IMR-90 (cell line): ENCODE results near the gene TINAGL1. TPM values are rescaled to one million over a fixed set of nuclear protein-coding genes. Genes with fewer than 3 reads are reported as not detected.

Source experiments
- ATAC-seq: fragments of 200-7000 bp; cut with Tn5 transposase; 2 replicates; pipeline ENCODE4 v1.9.1; 2020; ENCODE audit warnings: low read depth, mild to moderate bottlenecking, moderate library complexity
- BruUV-seq: library from RNA; stranded (reverse); fragments of 400-500 nt; replicated peaks from 2 replicates; lab custom pipeline; 2021; lab: Mats Ljungman, UMichigan
- CTCF ChIA-PET: fragments of 300-600 bp; formaldehyde crosslinking; extraction: SDS; loops from one replicate; lab custom pipeline; 2021; ENCODE audit warnings: antibody characterized with exemption; lab: Yijun Ruan, JAX
- POLR2A ChIA-PET: fragments of 300-600 bp; sonication (Branson Sonifier 250); formaldehyde crosslinking; loops from one replicate; lab custom pipeline; 2022; ENCODE audit warnings: antibody characterized with exemption; ENCODE audit not compliant: unreplicated experiment; lab: Charles Lee
- DNase-seq: peaks from one replicate; pipeline ENCODE4 v3.0.0; 2013
- H2AFZ ChIP-seq: replicated peaks from 2 replicates; pipeline ENCODE3; 2013; ENCODE audit warnings: low read length, mild to moderate bottlenecking; ENCODE audit not compliant: poor library complexity
- H2AK5ac ChIP-seq: 2 replicates; pipeline ENCODE4 v1.6.1; 2013; ENCODE audit warnings: low read depth, low read length, inconsistent platforms
- H2AK9ac ChIP-seq: replicated peaks from 2 replicates; pipeline ENCODE3; 2013; ENCODE audit warnings: mild to moderate bottlenecking, low read depth, low read length, moderate library complexity; ENCODE audit not compliant: poor library complexity
- H2BK120ac ChIP-seq: 2 replicates; pipeline ENCODE4 v1.6.1; 2013; ENCODE audit warnings: low read depth, low read length, inconsistent platforms
- H2BK15ac ChIP-seq: 3 replicates; pipeline ENCODE4 v1.6.1; 2013; ENCODE audit warnings: low read depth, low read length, inconsistent platforms
- H2BK20ac ChIP-seq: 2 replicates; pipeline ENCODE4 v1.6.1; 2013; ENCODE audit warnings: low read depth, mild to moderate bottlenecking, inconsistent platforms, low read length, moderate library complexity
- H2BK5ac ChIP-seq: 2 replicates; pipeline ENCODE4 v1.6.1; 2013; ENCODE audit warnings: mild to moderate bottlenecking, low read depth, low read length, inconsistent platforms; ENCODE audit not compliant: poor library complexity, severe bottlenecking
- H3K14ac ChIP-seq: replicated peaks from 2 replicates; pipeline ENCODE4 v1.6.1; 2013; ENCODE audit warnings: low read depth, low read length, inconsistent platforms
- H3K18ac ChIP-seq: 2 replicates; pipeline ENCODE4 v1.6.1; 2013; ENCODE audit warnings: low read depth, low read length, control low read depth
- H3K23ac ChIP-seq: 2 replicates; pipeline ENCODE4 v1.6.1; 2013; ENCODE audit warnings: low read depth, low read length, inconsistent platforms
- H3K27ac ChIP-seq: 2 replicates; pipeline ENCODE4 v1.5.1; 2013; ENCODE audit warnings: mild to moderate bottlenecking, control low read depth, low read length; ENCODE audit not compliant: insufficient read depth
- H3K27me3 ChIP-seq: 2 replicates; pipeline ENCODE4 v1.6.1; 2013; ENCODE audit warnings: low read length; ENCODE audit not compliant: control insufficient read depth, insufficient read depth
- H3K36me3 ChIP-seq: 2 replicates; pipeline ENCODE4 v1.6.1; 2013; ENCODE audit warnings: low read length, mixed read lengths; ENCODE audit not compliant: control insufficient read depth, insufficient read depth
- H3K4ac ChIP-seq: 2 replicates; pipeline ENCODE4 v1.6.1; 2013; ENCODE audit warnings: low read depth, low read length, inconsistent platforms
- H3K4me1 ChIP-seq: 2 replicates; pipeline ENCODE4 v1.6.1; 2013; ENCODE audit warnings: low read length, mixed read lengths; ENCODE audit not compliant: control insufficient read depth, insufficient read depth
- H3K4me2 ChIP-seq: 2 replicates; pipeline ENCODE4 v1.6.1; 2013; ENCODE audit warnings: low read depth, mild to moderate bottlenecking, control low read depth, low read length, moderate library complexity
- H3K4me3 ChIP-seq: 2 replicates; pipeline ENCODE4 v1.5.1; 2013; ENCODE audit warnings: low read depth, mild to moderate bottlenecking, control low read depth, low read length, moderate library complexity; ENCODE audit not compliant: insufficient read depth
- H3K56ac ChIP-seq: 2 replicates; pipeline ENCODE4 v1.6.1; 2013; ENCODE audit warnings: low read length, inconsistent platforms; ENCODE audit not compliant: insufficient read depth; ENCODE audit errors: extremely low read depth
- H3K79me1 ChIP-seq, 2 experiments: 2 replicates each; pipeline ENCODE4 v1.6.1; 2013; ENCODE audit warnings: low read length in 2 of 2, inconsistent platforms in 1 of 2, low read depth in 1 of 2
- H3K9ac ChIP-seq: 2 replicates; pipeline ENCODE4 v1.6.1; 2013; ENCODE audit warnings: low read depth, low read length, control low read depth
- H3K9me1 ChIP-seq: 2 replicates; pipeline ENCODE4 v1.6.1; 2013; ENCODE audit warnings: low read length, inconsistent platforms; ENCODE audit not compliant: insufficient read depth
- H3K9me3 ChIP-seq: 2 replicates; pipeline ENCODE4 v1.6.1; 2013; ENCODE audit warnings: low read length; ENCODE audit not compliant: control insufficient read depth, insufficient read depth
- H4K20me1 ChIP-seq: 2 replicates; pipeline ENCODE4 v1.6.1; 2013; ENCODE audit warnings: low read length, inconsistent platforms; ENCODE audit not compliant: insufficient read depth
- H4K5ac ChIP-seq: 2 replicates; pipeline ENCODE4 v1.6.1; 2013; ENCODE audit warnings: mild to moderate bottlenecking, low read depth, low read length, control low read depth
- H4K8ac ChIP-seq, 2 experiments: 2 replicates each; pipeline ENCODE4 v1.6.1; 2013; ENCODE audit warnings: low read depth in 2 of 2, low read length in 2 of 2, control low read depth in 1 of 2, inconsistent platforms in 1 of 2
- H4K91ac ChIP-seq: 2 replicates; pipeline ENCODE4 v1.6.1; 2013; ENCODE audit warnings: low read depth, low read length, inconsistent platforms; ENCODE audit not compliant: insufficient read depth
- BHLHE40 ChIP-seq: fragments of 150-350 bp; IDR thresholded peaks from 2 replicates; pipeline ENCODE4 v1.6.1; 2016; ENCODE audit warnings: mild to moderate bottlenecking, low read depth, low read length
- CEBPB ChIP-seq: IDR thresholded peaks from 2 replicates; pipeline ENCODE4 v1.6.1; 2012; ENCODE audit warnings: low read depth, low read length, improper control_type of control experiment
- CHD1 ChIP-seq: IDR thresholded peaks from 2 replicates; pipeline ENCODE4 v1.6.1; 2012; ENCODE audit warnings: low read depth, low read length, improper control_type of control experiment
- FOS ChIP-seq: fragments of 150-350 bp; IDR thresholded peaks from 2 replicates; pipeline ENCODE4 v1.6.1; 2016; ENCODE audit warnings: low read depth, low read length
- MAZ ChIP-seq: IDR thresholded peaks from 2 replicates; pipeline ENCODE4 v1.6.1; 2012; ENCODE audit warnings: low read depth, mild to moderate bottlenecking, low read length, improper control_type of control experiment, moderate library complexity, borderline replicate concordance
- NFE2L2 ChIP-seq: fragments of 150-350 bp; IDR thresholded peaks from 2 replicates; pipeline ENCODE4 v1.6.1; 2016; ENCODE audit warnings: low read depth, mild to moderate bottlenecking, low read length
- POLR2A ChIP-seq: IDR thresholded peaks from 2 replicates; pipeline ENCODE4 v1.6.1; 2012; ENCODE audit warnings: mild to moderate bottlenecking, low read depth, low read length
- RAD21 ChIP-seq: IDR thresholded peaks from 2 replicates; pipeline ENCODE4 v1.6.1; 2012; ENCODE audit warnings: low read length, improper control_type of control experiment
- RCOR1 ChIP-seq: IDR thresholded peaks from 2 replicates; pipeline ENCODE4 v1.6.1; 2012; ENCODE audit warnings: mild to moderate bottlenecking, low read length, improper control_type of control experiment; ENCODE audit not compliant: insufficient replicate concordance
- RFX5 ChIP-seq: IDR thresholded peaks from 2 replicates; pipeline ENCODE4 v1.8.0; 2012; ENCODE audit warnings: low read depth, mild to moderate bottlenecking, low read length, moderate library complexity
- SMC3 ChIP-seq: fragments of 150-350 bp; IDR thresholded peaks from 2 replicates; pipeline ENCODE4 v1.6.1; 2016; ENCODE audit warnings: low read depth, mild to moderate bottlenecking, antibody characterized with exemption, low read length, moderate library complexity
- USF2 ChIP-seq: fragments of 150-350 bp; IDR thresholded peaks from 2 replicates; pipeline ENCODE4 v1.6.1; 2017; ENCODE audit warnings: mild to moderate bottlenecking, antibody characterized with exemption, low read length, low read depth
- WGBS, 2 experiments: methylation state at CpG; one replicate each; pipeline versions ENCODE4 v1.1.5 to v1.1.7; 2013; ENCODE audit warnings: missing lambda C conversion rate in 2 of 2; ENCODE audit not compliant: insufficient read length in 1 of 2; ENCODE audit errors: extremely low coverage in 2 of 2; 5-methylcytosine and 5-hydroxymethylcytosine counted together
- dilution Hi-C: fragments of 300-500 bp; cut with HindIII; formaldehyde crosslinking; loops from one replicate; pipeline ENCODE4 v1.14.3; 2018; ENCODE audit warnings: low sequenced_read_pairs; ENCODE audit not compliant: unreplicated experiment
- in situ Hi-C: fragments of 300-500 bp; cut with MboI; formaldehyde crosslinking; loops from 3 replicates; pipeline ENCODE4 v1.14.3; 2019; ENCODE audit warnings: low sequenced_read_pairs, inconsistent platforms, mixed read lengths
- intact Hi-C: fragments of 100-400 bp; cut with micrococcal nuclease; formaldehyde crosslinking; loops from 2 replicates; pipeline ENCODE4 v1.10.0; 2022
- polyA plus RNA-seq, 3 experiments: library from polyadenylated mRNA; depleted of rRNA; stranded (reverse); fragments of >200 nt; gene quantifications; 2 replicates each; pipeline ENCODE4 v1.2.3, GENCODE V29; 2012; ENCODE audit warnings: low replicate concordance in 1 of 3
- total RNA-seq: library from RNA; depleted of rRNA; stranded (reverse); fragments of >200 nt; gene quantifications from 2 replicates; pipeline ENCODE4 v1.2.3, GENCODE V29; 2012
- TF ChIP-seq, protein P1 (sequence below): conservative IDR thresholded peaks from 2 replicates; pipeline ENCODE4 v1.5.1; 2012; ENCODE audit warnings: mild to moderate bottlenecking, low read depth, low read length, improper control_type of control experiment
- TF ChIP-seq, protein P2 (sequence below): fragments of 150-350 bp; IDR thresholded peaks from 2 replicates; pipeline ENCODE4 v1.6.1; 2016; ENCODE audit warnings: low read depth, mild to moderate bottlenecking, low read length, moderate library complexity, borderline replicate concordance

Gene TINAGL1
- total and polyA plus RNA-seq, 2 of the 4 experiments (the other 2 are of a cell fraction): 0.54 to 1.5 TPM

DNA sequence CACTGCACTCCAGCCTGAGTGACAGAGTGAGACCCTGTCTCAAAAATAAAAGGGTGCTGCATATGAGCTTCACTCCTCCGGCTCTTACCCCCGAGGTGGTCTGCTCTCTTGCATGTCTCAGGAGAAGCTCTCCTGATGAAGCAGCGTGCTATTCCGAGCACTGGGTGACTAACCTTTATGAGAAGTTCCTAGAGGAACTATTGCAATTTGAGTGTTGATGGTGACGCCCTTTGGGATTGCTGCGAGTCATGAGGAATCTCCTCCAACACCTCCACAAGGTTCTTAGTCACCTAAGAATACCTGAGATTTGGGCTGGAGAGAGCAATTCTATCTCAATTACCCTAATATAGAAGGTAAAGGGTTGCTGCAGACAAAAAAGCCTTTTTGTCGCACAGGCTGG, 40.8 kb upstream of the TINAGL1 start:
- no peak overlapping the region for H3K4me3 ChIP-seq
- H3K27me3 ChIP-seq: peaks cover 21% of the 10 kb centered on the region
- no peak overlapping the region for H2BK15ac ChIP-seq
- no peak overlapping the region for H2AFZ ChIP-seq
- H3K9me3 ChIP-seq: peaks cover 1% of the 10 kb centered on the region; the same call in 1 of the 2 replicates
- no TSS peak for BruUV-seq
- CTCF ChIA-PET: no interaction called here
- no peak overlapping the region for H4K91ac ChIP-seq
- no peak overlapping the region for H3K9ac ChIP-seq
- no peak overlapping the region for H2BK5ac ChIP-seq
- no peak overlapping the region for H2BK120ac ChIP-seq
- no peaks in the 10 kb centered on the region for H3K79me1 ChIP-seq
- H4K8ac ChIP-seq: no peak overlapping the region
- no peak overlapping the region for H3K4ac ChIP-seq
- no peaks in the 10 kb centered on the region; the same call in 1 of the 2 replicates for H3K9me1 ChIP-seq
- DNase-seq (no peak), ATAC-seq (no peak)
- H3K4me2 ChIP-seq: no peak overlapping the region
- TF ChIP-seq CEBPB: no peak
- no peak for TF ChIP-seq NFE2L2
- TF ChIP-seq MAZ: no peak
- TF ChIP-seq POLR2A: no peak
- no peak for TF ChIP-seq USF2
- TF ChIP-seq BHLHE40: no peak
- no peak for TF ChIP-seq CHD1
- TF ChIP-seq, protein P1, sequence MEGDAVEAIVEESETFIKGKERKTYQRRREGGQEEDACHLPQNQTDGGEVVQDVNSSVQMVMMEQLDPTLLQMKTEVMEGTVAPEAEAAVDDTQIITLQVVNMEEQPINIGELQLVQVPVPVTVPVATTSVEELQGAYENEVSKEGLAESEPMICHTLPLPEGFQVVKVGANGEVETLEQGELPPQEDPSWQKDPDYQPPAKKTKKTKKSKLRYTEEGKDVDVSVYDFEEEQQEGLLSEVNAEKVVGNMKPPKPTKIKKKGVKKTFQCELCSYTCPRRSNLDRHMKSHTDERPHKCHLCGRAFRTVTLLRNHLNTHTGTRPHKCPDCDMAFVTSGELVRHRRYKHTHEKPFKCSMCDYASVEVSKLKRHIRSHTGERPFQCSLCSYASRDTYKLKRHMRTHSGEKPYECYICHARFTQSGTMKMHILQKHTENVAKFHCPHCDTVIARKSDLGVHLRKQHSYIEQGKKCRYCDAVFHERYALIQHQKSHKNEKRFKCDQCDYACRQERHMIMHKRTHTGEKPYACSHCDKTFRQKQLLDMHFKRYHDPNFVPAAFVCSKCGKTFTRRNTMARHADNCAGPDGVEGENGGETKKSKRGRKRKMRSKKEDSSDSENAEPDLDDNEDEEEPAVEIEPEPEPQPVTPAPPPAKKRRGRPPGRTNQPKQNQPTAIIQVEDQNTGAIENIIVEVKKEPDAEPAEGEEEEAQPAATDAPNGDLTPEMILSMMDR: no peak
- no peak for TF ChIP-seq FOS
- no peak for TF ChIP-seq RCOR1
- no peak for TF ChIP-seq SMC3
- TF ChIP-seq, protein P2, sequence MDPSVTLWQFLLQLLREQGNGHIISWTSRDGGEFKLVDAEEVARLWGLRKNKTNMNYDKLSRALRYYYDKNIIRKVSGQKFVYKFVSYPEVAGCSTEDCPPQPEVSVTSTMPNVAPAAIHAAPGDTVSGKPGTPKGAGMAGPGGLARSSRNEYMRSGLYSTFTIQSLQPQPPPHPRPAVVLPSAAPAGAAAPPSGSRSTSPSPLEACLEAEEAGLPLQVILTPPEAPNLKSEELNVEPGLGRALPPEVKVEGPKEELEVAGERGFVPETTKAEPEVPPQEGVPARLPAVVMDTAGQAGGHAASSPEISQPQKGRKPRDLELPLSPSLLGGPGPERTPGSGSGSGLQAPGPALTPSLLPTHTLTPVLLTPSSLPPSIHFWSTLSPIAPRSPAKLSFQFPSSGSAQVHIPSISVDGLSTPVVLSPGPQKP: no peak
- no peak for TF ChIP-seq RFX5
- no peak for TF ChIP-seq RAD21
- H3K4me1 ChIP-seq: peaks cover 6% of the 10 kb centered on the region
- no peak overlapping the region for H3K27ac ChIP-seq
- H2AK5ac ChIP-seq: no peak overlapping the region
- H2BK20ac ChIP-seq: no peak overlapping the region
- intact Hi-C loops: no loop called here
- no peak overlapping the region for H2AK9ac ChIP-seq
- in situ Hi-C loops: no loop called here
- POLR2A ChIA-PET: no interaction called here
- H3K23ac ChIP-seq: no peak overlapping the region
- H3K14ac ChIP-seq: no peak overlapping the region
- dilution Hi-C loops: no loop called here
- WGBS, 2 experiments: 100% methylated on average over 2 of the region's 7 CpGs; no CpG with 5 or more reads in 1 of the 2 experiments
- H3K18ac ChIP-seq: no peak overlapping the region
- H4K5ac ChIP-seq: no peak overlapping the region
- H3K56ac ChIP-seq: no peak overlapping the region
- H4K20me1 ChIP-seq: no peaks in the 10 kb centered on the region
- H3K36me3 ChIP-seq: no peaks in the 10 kb centered on the region
